Transverse colon (tissue), 4 donors: ENCODE measurements around the gene RFX2. TPM values are rescaled to one million over a fixed set of nuclear protein-coding genes. Genes with fewer than 3 reads are reported as not detected.
"Not testable (repeated sequence)": the region's sequence is repeated elsewhere in the genome, so short reads cannot be mapped to it uniquely, and the experiment has no call there.

Source experiments
- DNase-seq: peaks from one replicate; pipeline ENCODE4 v3.0.0-alpha.2; 2019
- H3K27ac ChIP-seq, 4 donors: fragments of 200-600 bp; sonication (generic); 2 replicates each; pipeline ENCODE4 v1.5.1; 2016 to 2018; ENCODE audit warnings: inconsistent platforms in 4 of 4
- H3K27me3 ChIP-seq: fragments of 200-600 bp; sonication (generic); 2 replicates; pipeline ENCODE4 v1.5.1; 2017; ENCODE audit warnings: inconsistent platforms
- H3K36me3 ChIP-seq, 4 donors: fragments of 200-600 bp; sonication (generic); 2 replicates each; pipeline ENCODE4 v1.5.1; 2017 to 2019; ENCODE audit warnings: inconsistent platforms in 4 of 4
- H3K4me1 ChIP-seq, 4 donors: fragments of 200-600 bp; sonication (generic); 2 replicates each; pipeline ENCODE4 v1.5.1; 2017 to 2020; ENCODE audit warnings: inconsistent platforms in 4 of 4
- H3K4me3 ChIP-seq, 4 donors: fragments of 200-600 bp; sonication (generic); 1 replicate in 1 of 4; 2 replicates in 3 of 4; pipeline versions ENCODE4 v1.5.1 to v1.6.1; 2017 to 2019; ENCODE audit warnings: inconsistent platforms in 4 of 4
- H3K9me3 ChIP-seq, 2 donors: fragments of 200-600 bp; sonication (generic); 2 replicates each; pipeline ENCODE4 v1.5.1; 2017 to 2019; ENCODE audit warnings: inconsistent platforms in 2 of 2
- EP300 ChIP-seq: sonication (generic); formaldehyde crosslinking; IDR thresholded peaks from one replicate; pipeline ENCODE4 v1.6.1; 2017; ENCODE audit warnings: antibody characterized with exemption, low read depth
- POLR2A ChIP-seq: fragments of 450-650 bp; IDR thresholded peaks from one replicate; pipeline ENCODE4 v1.6.1; 2016; ENCODE audit warnings: antibody characterized with exemption, mild to moderate bottlenecking, moderate library complexity
- POLR2AphosphoS5 ChIP-seq, 3 donors: sonication (generic); formaldehyde crosslinking; IDR thresholded peaks; one replicate each; pipeline ENCODE4 v1.6.1; 2016; ENCODE audit warnings: antibody characterized with exemption in 3 of 3
- WGBS, 2 donors: methylation state at CpG; one replicate each; pipeline ENCODE4 v1.1.5; 2018; ENCODE audit warnings: low coverage in 1 of 2; 5-methylcytosine and 5-hydroxymethylcytosine counted together
- in situ Hi-C, 4 donors: fragments of 200-750 bp; cut with MboI; loops; one replicate each; pipeline versions ENCODE4 v1.15.0 to v1.15.1; 2017; ENCODE audit warnings: low sequenced_read_pairs in 3 of 4, low pct_ligation_motif_present in 1 of 4, low pct_unique_long_range_greater_than_20kb in 1 of 4
- intact Hi-C: fragments of 100-400 bp; cut with DNase I; formaldehyde crosslinking; loops from one replicate; pipeline ENCODE4 v1.15.1; 2023; ENCODE audit warnings: low total_unique reads
- total RNA-seq, 4 donors: library from RNA; depleted of rRNA; stranded (reverse); fragments of >200 nt; gene quantifications; one replicate each; pipeline ENCODE4 v1.1.0, GENCODE V29; 2016
- TF ChIP-seq, protein P1 (sequence below), 5 experiments: fragments of 200-600 bp in 3 of 5; fragments of 450-650 bp in 2 of 5; sonication (generic) in 3 of 5; IDR thresholded peaks; 1 replicate in 2 of 5; 2 replicates in 3 of 5; pipeline ENCODE4 v1.5.1; 2016 to 2017; ENCODE audit warnings: antibody characterized with exemption in 5 of 5, inconsistent platforms in 3 of 5, mild to moderate bottlenecking in 2 of 5, moderate library complexity in 1 of 5

RFX2 gene
- total RNA-seq, 4 donors from 2014 or later: 6.1 to 57.5 (median 11.8) TPM

DNA sequence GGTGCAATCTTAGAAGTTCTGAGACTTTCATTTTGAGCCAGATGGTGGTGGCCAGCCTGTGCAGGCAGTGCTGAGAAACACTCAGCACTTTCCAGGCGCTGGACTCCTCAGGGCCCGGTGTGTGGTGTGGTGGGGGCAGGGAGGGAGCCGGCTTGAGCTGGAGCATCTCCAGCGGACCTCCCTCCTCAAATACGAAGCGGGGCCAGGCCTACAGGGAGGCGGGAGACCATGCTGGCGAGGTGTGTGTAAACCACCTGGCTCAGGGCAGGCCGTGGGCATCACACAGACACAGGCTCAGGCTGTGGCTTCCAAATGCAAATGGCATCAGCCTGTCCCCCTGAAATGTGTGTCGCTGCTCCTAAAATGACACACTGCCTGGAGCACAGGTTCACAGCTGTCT is 99.1 kb downstream of the RFX2 start:
- Histone ChIP-seq H3K9me3 (no peaks in the 10 kb centered on the region), H3K27me3 (no peaks in the 10 kb centered on the region), H3K27ac (no peak overlapping the region), H3K36me3 (peaks cover 0 to 5% (median 0%) of the 10 kb centered on the region in 4 donors), H3K4me1 (no peaks in the 10 kb centered on the region), H3K4me3 (no peak overlapping the region)
- no peak for DNase-seq
- 79 to 80% methylated on average over 3 to 8 of the region's 10 CpGs for WGBS, 2 donors
- no peak for TF ChIP-seq EP300
- intact Hi-C loops: no loop called here
- in situ Hi-C loops: no loop called here

DNA sequence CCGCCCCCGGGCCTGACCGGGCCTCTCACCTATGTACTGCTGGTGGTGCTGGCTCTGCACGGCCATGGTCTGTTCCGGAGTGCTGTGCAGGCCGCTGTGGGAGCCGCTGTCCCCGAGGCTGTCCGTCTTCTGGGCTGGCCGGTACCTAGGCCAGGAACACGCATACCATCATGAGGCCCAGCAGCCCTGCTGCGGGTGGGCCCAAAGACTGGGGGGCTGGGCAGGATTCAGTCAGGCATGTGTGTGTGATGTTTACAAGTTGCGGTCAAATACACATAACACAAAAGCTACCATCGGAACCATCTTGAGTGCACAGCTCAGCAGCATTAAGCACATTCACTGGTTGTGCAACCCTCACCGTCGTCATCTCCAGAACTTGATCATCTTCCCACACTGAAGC is 100.2 kb downstream of the RFX2 start:
- no peak for TF ChIP-seq EP300
- no peak for TF ChIP-seq POLR2A
- TF ChIP-seq, protein P1, sequence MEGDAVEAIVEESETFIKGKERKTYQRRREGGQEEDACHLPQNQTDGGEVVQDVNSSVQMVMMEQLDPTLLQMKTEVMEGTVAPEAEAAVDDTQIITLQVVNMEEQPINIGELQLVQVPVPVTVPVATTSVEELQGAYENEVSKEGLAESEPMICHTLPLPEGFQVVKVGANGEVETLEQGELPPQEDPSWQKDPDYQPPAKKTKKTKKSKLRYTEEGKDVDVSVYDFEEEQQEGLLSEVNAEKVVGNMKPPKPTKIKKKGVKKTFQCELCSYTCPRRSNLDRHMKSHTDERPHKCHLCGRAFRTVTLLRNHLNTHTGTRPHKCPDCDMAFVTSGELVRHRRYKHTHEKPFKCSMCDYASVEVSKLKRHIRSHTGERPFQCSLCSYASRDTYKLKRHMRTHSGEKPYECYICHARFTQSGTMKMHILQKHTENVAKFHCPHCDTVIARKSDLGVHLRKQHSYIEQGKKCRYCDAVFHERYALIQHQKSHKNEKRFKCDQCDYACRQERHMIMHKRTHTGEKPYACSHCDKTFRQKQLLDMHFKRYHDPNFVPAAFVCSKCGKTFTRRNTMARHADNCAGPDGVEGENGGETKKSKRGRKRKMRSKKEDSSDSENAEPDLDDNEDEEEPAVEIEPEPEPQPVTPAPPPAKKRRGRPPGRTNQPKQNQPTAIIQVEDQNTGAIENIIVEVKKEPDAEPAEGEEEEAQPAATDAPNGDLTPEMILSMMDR (IDR thresholded peaks at IDR 0.05): no peak
- no peak for TF ChIP-seq POLR2AphosphoS5 (IDR thresholded peaks at IDR 0.05)
- DNase-seq: no peak
- H3K36me3 ChIP-seq: peaks cover 0 to 5% (median 0%) of the 10 kb centered on the region in 4 donors

DNA sequence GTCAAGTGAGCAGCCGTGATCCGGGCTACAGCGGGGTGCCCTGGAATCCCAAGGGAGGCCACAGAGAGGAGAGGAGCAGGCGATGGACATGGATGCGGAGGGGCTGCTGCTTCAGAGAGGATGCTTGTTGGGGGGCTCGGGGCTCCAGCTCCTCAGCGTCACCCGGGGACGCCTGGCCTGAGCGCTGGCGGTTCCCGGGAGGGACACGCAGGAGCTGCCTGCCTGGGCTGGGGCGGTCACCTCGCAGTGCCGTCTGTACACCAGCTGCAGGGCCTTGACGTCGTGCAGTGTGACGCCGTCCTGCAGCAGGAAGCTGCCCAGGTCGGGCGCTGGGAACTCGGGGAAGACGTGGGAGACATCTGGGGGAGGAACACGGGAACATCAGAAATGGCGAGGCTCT is 102.4 kb downstream of the RFX2 start:
- in situ Hi-C loops: no loop called here

More for the DNA sequence above, 100.2 kb downstream of the RFX2 start:
- Histone ChIP-seq H3K27me3 (no peaks in the 10 kb centered on the region), H3K9me3 (no peaks in the 10 kb centered on the region), H3K4me3 (no peak overlapping the region), H3K4me1 (no peaks in the 10 kb centered on the region), H3K27ac (no peak overlapping the region)
- intact Hi-C loops (no loop called here), in situ Hi-C loops (no loop called here)
- WGBS, 2 donors: 84 to 100% methylated on average over 2 to 14 of the region's 16 CpGs

DNA sequence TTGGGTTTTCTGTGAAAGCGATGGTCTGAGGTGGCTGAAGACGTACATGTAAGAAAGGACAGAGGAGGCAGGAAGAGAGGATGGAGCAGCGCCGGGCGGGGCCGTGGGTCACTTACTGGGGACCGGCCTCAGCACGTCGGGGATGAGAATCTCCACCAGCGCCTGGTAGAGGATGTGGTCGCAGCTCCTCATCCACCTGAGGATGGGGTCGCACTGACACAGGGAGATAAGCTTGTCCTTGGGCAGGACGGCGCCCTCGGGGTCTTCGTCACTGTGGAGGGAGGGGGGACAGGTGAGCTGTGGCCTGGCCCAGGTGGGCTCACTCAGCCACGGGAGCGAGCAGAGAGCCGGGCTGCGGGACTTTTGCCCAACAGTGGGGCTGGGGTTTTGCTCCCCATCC is 103.4 kb downstream of the RFX2 start:
- in situ Hi-C loops: no loop called here
- Histone ChIP-seq H3K36me3 (peaks cover 0 to 9% (median 0%) of the 10 kb centered on the region in 4 donors), H3K9me3 (no peaks in the 10 kb centered on the region), H3K27ac (no peak overlapping the region), H3K27me3 (no peaks in the 10 kb centered on the region), H3K4me1 (no peaks in the 10 kb centered on the region), H3K4me3 (no peak overlapping the region)
- TF ChIP-seq POLR2A (no peak), POLR2AphosphoS5 (IDR thresholded peaks at IDR 0.05) (no peak), EP300 (no peak)
- TF ChIP-seq, protein P1 (IDR thresholded peaks at IDR 0.05): no peak
- intact Hi-C loops: no loop called here
- WGBS, 2 donors: 93 to 100% methylated on average over 3 to 16 of the region's 20 CpGs
- DNase-seq: no peak

More for the DNA sequence above, 102.4 kb downstream of the RFX2 start:
- peaks cover 0 to 5% (median 0%) of the 10 kb centered on the region in 4 donors for H3K36me3 ChIP-seq
- 92% methylated on average over 26 of the region's 26 CpGs; no CpG with 5 or more reads in 1 of the 2 donors for WGBS, 2 donors
- H3K27me3 ChIP-seq: no peaks in the 10 kb centered on the region
- TF ChIP-seq POLR2AphosphoS5 (IDR thresholded peaks at IDR 0.05) (no peak), POLR2A (no peak), EP300 (no peak)
- TF ChIP-seq, protein P1 (IDR thresholded peaks at IDR 0.05): no peak
- DNase-seq: no peak
- H3K9me3 ChIP-seq: no peaks in the 10 kb centered on the region
- intact Hi-C loops: no loop called here
- H3K4me1 ChIP-seq: no peaks in the 10 kb centered on the region
- H3K27ac ChIP-seq: no peak overlapping the region
- H3K4me3 ChIP-seq: no peak overlapping the region

DNA sequence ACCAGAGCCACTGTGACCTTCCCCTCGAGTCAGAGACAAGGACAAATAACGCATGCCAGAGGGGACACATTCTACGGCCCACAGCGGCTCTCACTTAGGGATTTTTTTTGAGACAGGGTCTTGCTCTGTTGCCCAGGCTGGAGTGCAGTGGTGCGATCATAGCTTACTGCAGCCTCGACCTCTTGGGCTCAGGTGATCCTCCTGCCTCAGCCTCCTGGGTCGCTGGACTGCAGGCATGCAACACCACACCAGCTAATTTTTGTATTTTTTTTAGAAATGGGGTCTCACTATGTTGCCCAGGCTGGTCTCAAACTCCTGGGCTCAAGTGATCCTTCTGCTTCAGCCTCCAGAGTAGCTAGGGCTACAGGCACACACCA is 104.2 kb downstream of the RFX2 start:
- not testable (repeated sequence) for H3K9me3 ChIP-seq, H3K36me3 ChIP-seq

More for the DNA sequence above, 104.2 kb downstream of the RFX2 start:
- DNase-seq, in situ Hi-C loops, H3K27ac ChIP-seq, H3K4me1 ChIP-seq, H3K27me3 ChIP-seq, intact Hi-C loops, H3K4me3 ChIP-seq: not testable (repeated sequence)
- WGBS, 2 donors: 91% methylated on average over 7 of the region's 7 CpGs; no CpG with 5 or more reads in 1 of the 2 donors
